Epithelial cell of prostate (primary cell): Measurements from ENCODE around the gene ISCU.
"Not testable (repeated sequence)": the region's sequence is repeated elsewhere in the genome, so short reads cannot be mapped to it uniquely, and the experiment has no call there.

Experiments used
- DNase-seq: peaks from one replicate; pipeline ENCODE4 v3.0.0-alpha.2; 2011; ENCODE audit warnings: low read depth, low spot score
- H3K27ac ChIP-seq: fragments of 450-650 bp; 2 replicates; pipeline ENCODE4 v1.5.1; 2017; ENCODE audit warnings: mild to moderate bottlenecking

ISCU gene

GRCh38 chr12:108585864-108586263 lies 23.5 kb downstream of the ISCU start:
- DNase-seq, result no peak
- no peak overlapping the region for H3K27ac ChIP-seq

- no peak for DNase-seq
- no peak overlapping the region for H3K27ac ChIP-seq
These were observed 23.9 kb downstream of the ISCU start for GRCh38 chr12:108586306-108586705.

GRCh38 chr12:108587826-108588225 lies 25.4 kb downstream of the ISCU start:
- H3K27ac ChIP-seq, result no peak overlapping the region
- DNase-seq, result no peak

- no peak overlapping the region for H3K27ac ChIP-seq
- DNase-seq, result no peak
These were observed 26.8 kb downstream of the ISCU start for GRCh38 chr12:108589028-108589839.

- H3K27ac ChIP-seq, result no peak overlapping the region
- DNase-seq, result no peak
These were observed 27.4 kb downstream of the ISCU start for GRCh38 chr12:108589840-108590229.

GRCh38 chr12:108590463-108590862 lies 28.1 kb downstream of the ISCU start:
- not testable (repeated sequence) for H3K27ac ChIP-seq, DNase-seq

- DNase-seq, result no peak
- no peak overlapping the region for H3K27ac ChIP-seq
These were observed 29.0 kb downstream of the ISCU start for GRCh38 chr12:108591267-108591980.

GRCh38 chr12:108592033-108592909 lies 29.9 kb downstream of the ISCU start:
- DNase-seq, result no peak
- no peak overlapping the region for H3K27ac ChIP-seq

- DNase-seq, result no peak
- no peak overlapping the region for H3K27ac ChIP-seq
These were observed 32.0 kb downstream of the ISCU start for GRCh38 chr12:108594323-108594903.

- DNase-seq, result no peak
- no peak overlapping the region for H3K27ac ChIP-seq
These were observed 32.7 kb downstream of the ISCU start for GRCh38 chr12:108594960-108595710.

GRCh38 chr12:108595711-108596647 lies 33.6 kb downstream of the ISCU start:
- no peak overlapping the region for H3K27ac ChIP-seq
- DNase-seq, result no peak

GRCh38 chr12:108596854-108597558 lies 34.6 kb downstream of the ISCU start:
- H3K27ac ChIP-seq, result no peak overlapping the region
- no peak for DNase-seq

- no peak within 1 kb of the TSS for H3K27ac ChIP-seq
- DNase-seq, result no peak
These were observed 35.4 kb downstream of the ISCU start, which contains the start of gene TMEM119 for GRCh38 chr12:108597559-108598471. Gene TMEM119, minus strand, starts transcription at chr12:108598084. Its CDS starts 5,701 bp downstream, at chr12:108592383.

GRCh38 chr12:108598553-108599250 lies 36.3 kb downstream of the ISCU start:
- H3K27ac ChIP-seq, result no peak overlapping the region

GRCh38 chr12:108599541-108599940 lies 37.1 kb downstream of the ISCU start:
- no peak overlapping the region for H3K27ac ChIP-seq
- no peak for DNase-seq

More at GRCh38 chr12:108598553-108599250, 36.3 kb downstream of the ISCU start:
- DNase-seq, result no peak
